BE2C (cell line): ENCODE results near the gene HLA-DPB1.

ENCODE experiments used
- DNase-seq: peaks from one replicate; pipeline ENCODE4 v3.0.0-alpha.2; 2020
- H3K27me3 ChIP-seq: fragments of 250-450 bp; sonication (Bioruptor Pico); 2 replicates; pipeline ENCODE4 v1.5.1; 2020; ENCODE audit warnings: mild to moderate bottlenecking
- H3K36me3 ChIP-seq: fragments of 250-450 bp; sonication (Bioruptor Pico); 2 replicates; pipeline ENCODE4 v1.5.1; 2020; ENCODE audit warnings: mild to moderate bottlenecking
- H3K4me1 ChIP-seq: fragments of 250-450 bp; sonication (Bioruptor Pico); 2 replicates; pipeline ENCODE4 v1.5.1; 2020
- H3K4me3 ChIP-seq: 2 replicates; pipeline ENCODE4 v1.5.1; 2011; ENCODE audit warnings: low read depth, low read length
- H3K9me3 ChIP-seq: fragments of 250-450 bp; sonication (Bioruptor Pico); 2 replicates; pipeline ENCODE4 v1.5.1; 2020
- TF ChIP-seq, protein P1 (sequence below): IDR thresholded peaks from 2 replicates; pipeline ENCODE4 v1.5.1; 2012; ENCODE audit warnings: mild to moderate bottlenecking, low read depth, low read length

Gene HLA-DPB1

DNA sequence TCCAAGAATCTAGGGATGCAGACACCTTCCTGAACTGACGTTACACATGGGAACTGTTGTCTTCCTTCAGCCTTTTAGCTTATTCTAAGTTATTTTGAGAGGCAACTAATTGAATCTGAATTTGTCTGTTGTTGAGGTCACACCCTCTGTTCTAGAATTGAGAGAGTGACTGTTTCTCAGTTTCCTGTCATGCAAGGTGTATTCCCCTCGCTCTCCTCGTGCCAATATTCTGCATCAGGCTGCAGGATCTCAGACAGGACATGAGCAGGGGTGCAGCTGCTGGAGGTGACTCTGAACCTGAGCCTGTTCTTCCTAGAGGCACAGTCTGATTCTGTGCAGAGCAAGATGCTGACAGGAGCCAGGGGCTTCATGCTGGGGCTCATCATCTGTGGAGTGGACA is 52.5 kb downstream of the HLA-DPB1 start:
- no peak for DNase-seq
- no peaks in the 10 kb centered on the region for H3K9me3 ChIP-seq
- no peaks in the 10 kb centered on the region for H3K4me1 ChIP-seq
- TF ChIP-seq, protein P1, sequence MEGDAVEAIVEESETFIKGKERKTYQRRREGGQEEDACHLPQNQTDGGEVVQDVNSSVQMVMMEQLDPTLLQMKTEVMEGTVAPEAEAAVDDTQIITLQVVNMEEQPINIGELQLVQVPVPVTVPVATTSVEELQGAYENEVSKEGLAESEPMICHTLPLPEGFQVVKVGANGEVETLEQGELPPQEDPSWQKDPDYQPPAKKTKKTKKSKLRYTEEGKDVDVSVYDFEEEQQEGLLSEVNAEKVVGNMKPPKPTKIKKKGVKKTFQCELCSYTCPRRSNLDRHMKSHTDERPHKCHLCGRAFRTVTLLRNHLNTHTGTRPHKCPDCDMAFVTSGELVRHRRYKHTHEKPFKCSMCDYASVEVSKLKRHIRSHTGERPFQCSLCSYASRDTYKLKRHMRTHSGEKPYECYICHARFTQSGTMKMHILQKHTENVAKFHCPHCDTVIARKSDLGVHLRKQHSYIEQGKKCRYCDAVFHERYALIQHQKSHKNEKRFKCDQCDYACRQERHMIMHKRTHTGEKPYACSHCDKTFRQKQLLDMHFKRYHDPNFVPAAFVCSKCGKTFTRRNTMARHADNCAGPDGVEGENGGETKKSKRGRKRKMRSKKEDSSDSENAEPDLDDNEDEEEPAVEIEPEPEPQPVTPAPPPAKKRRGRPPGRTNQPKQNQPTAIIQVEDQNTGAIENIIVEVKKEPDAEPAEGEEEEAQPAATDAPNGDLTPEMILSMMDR, result no peak
- peaks cover 20% of the 10 kb centered on the region for H3K27me3 ChIP-seq
- H3K36me3 ChIP-seq, result no peaks in the 10 kb centered on the region
- H3K4me3 ChIP-seq, result no peak overlapping the region

DNA sequence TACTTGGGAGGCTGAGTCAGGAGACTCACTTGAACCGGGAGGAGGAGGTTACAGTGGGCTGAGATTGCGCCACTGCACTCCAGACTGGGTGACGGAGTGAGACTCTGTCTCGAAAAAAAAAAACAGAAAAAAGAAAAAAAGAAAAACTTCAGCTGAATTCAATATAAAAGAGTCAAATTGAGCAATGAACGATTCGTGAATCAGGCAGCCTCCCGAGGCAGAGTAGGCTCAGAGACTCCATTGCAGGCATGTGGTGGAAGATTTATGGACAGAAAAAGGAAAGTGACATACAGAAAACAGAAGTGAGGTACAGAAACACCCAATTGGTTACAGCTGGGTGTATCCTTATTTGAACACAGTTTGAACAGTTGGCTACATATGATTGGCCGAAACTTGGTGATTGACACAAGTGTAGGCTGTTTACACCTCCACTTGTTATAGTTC is 56.3 kb downstream of the HLA-DPB1 start:
- no peak for DNase-seq

DNA sequence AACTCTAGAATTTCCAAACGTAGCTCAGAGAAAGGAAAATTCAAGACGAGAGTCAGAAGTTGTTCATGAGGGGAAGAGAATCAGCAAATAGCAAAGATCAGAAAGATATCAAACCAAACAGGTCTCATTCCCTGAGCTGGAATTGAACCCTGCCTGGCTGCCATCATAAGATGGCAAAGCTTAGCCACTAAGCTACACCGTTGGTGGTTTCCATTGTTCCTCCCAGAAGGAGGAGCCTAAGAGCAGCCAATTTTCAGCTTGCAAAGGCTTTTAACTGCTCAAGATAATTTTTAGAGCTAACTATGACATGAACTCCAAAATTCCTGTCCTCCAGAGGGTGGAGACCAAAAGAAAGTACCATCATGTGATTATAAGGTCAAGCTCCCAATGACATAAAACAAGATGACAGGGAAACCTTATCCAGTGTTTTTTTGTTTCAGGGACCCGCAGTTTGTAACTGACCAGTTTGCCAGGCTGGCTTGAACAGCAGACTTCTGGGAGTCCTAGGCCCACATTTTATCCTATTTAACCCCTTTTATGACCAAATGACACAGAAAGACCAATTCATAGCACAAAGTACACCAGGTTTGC is 60.6 kb downstream of the HLA-DPB1 start:
- peaks cover 23% of the 10 kb centered on the region for H3K27me3 ChIP-seq
- no peaks in the 10 kb centered on the region for H3K36me3 ChIP-seq
- no peak for DNase-seq
- TF ChIP-seq, protein P1, result no peak
- H3K4me3 ChIP-seq, result no peak overlapping the region
- no peaks in the 10 kb centered on the region for H3K4me1 ChIP-seq
- H3K9me3 ChIP-seq, result no peaks in the 10 kb centered on the region

More for the DNA sequence above, 56.3 kb downstream of the HLA-DPB1 start:
- H3K27me3 ChIP-seq, result peaks cover 27% of the 10 kb centered on the region
- H3K36me3 ChIP-seq, result no peaks in the 10 kb centered on the region
- H3K4me3 ChIP-seq, result no peak overlapping the region
- no peaks in the 10 kb centered on the region for H3K4me1 ChIP-seq
- H3K9me3 ChIP-seq, result no peaks in the 10 kb centered on the region
- TF ChIP-seq, protein P1, result no peak
